ENCODE results near the gene MOB1B. TPM values are rescaled to one million over a fixed set of nuclear protein-coding genes. Genes with fewer than 3 reads are reported as not detected.

The MOB1B gene
- total RNA-seq, 3 donors from 2014 or later = 13.3 to 27.8 (median 15.1) TPM

- no peaks in the 10 kb centered on the region for H3K4me1 ChIP-seq
- H3K9me3 ChIP-seq = no peaks in the 10 kb centered on the region
- intact Hi-C loops (cut with DNase I; ENCODE audit: low total_unique reads) = no loop called here
- TF ChIP-seq CTCF (IDR thresholded peaks at IDR 0.05) = no peak
- TF ChIP-seq POLR2AphosphoS5 (IDR thresholded peaks at IDR 0.05) = no peak
- no peak for TF ChIP-seq POLR2A (IDR thresholded peaks at IDR 0.05)
- no peaks in the 10 kb centered on the region for H3K36me3 ChIP-seq
- H3K27ac ChIP-seq = no peak overlapping the region
- H3K4me3 ChIP-seq = no peak overlapping the region
- no peak for DNase-seq (ENCODE audit: low spot score in 2 of 2)
- no peaks in the 10 kb centered on the region for H3K27me3 ChIP-seq
Measured at GRCh38 chr4:70976252-70976651, 74.1 kb downstream of the MOB1B start.

GRCh38 chr4:70979445-70980008 lies 77.4 kb downstream of the MOB1B start:
- H3K4me3 ChIP-seq = no peak overlapping the region
- H3K36me3 ChIP-seq = no peaks in the 10 kb centered on the region
- no peaks in the 10 kb centered on the region for H3K9me3 ChIP-seq
- no peaks in the 10 kb centered on the region for H3K27me3 ChIP-seq
- intact Hi-C loops (cut with DNase I; ENCODE audit: low total_unique reads) = no loop called here
- H3K27ac ChIP-seq = no peak overlapping the region
- H3K4me1 ChIP-seq = no peaks in the 10 kb centered on the region
- TF ChIP-seq POLR2A (IDR thresholded peaks at IDR 0.05) = no peak
- TF ChIP-seq CTCF (IDR thresholded peaks at IDR 0.05) = no peak
- TF ChIP-seq POLR2AphosphoS5 (IDR thresholded peaks at IDR 0.05) = no peak
- DNase-seq (ENCODE audit: low spot score in 2 of 2) = no peak

GRCh38 chr4:70980196-70980595 lies 78.0 kb downstream of the MOB1B start:
- intact Hi-C loops (cut with DNase I; ENCODE audit: low total_unique reads) = no loop called here
- no peak for DNase-seq (ENCODE audit: low spot score in 2 of 2)
- TF ChIP-seq CTCF (IDR thresholded peaks at IDR 0.05) (no peak), POLR2A (IDR thresholded peaks at IDR 0.05) (no peak), POLR2AphosphoS5 (IDR thresholded peaks at IDR 0.05) (no peak)
- Histone ChIP-seq H3K4me3 (no peak overlapping the region), H3K27me3 (no peaks in the 10 kb centered on the region), H3K9me3 (no peaks in the 10 kb centered on the region), H3K4me1 (no peaks in the 10 kb centered on the region), H3K27ac (no peak overlapping the region), H3K36me3 (no peaks in the 10 kb centered on the region)

- no peak overlapping the region for H3K27ac ChIP-seq
- no peaks in the 10 kb centered on the region for H3K9me3 ChIP-seq
- H3K4me3 ChIP-seq = no peak overlapping the region
- intact Hi-C loops (cut with DNase I; ENCODE audit: low total_unique reads) = no loop called here
- no peaks in the 10 kb centered on the region for H3K4me1 ChIP-seq
- TF ChIP-seq CTCF (IDR thresholded peaks at IDR 0.05) = no peak
- no peak for TF ChIP-seq POLR2A (IDR thresholded peaks at IDR 0.05)
- no peak for TF ChIP-seq POLR2AphosphoS5 (IDR thresholded peaks at IDR 0.05)
- H3K27me3 ChIP-seq = no peaks in the 10 kb centered on the region
- H3K36me3 ChIP-seq = no peaks in the 10 kb centered on the region
- DNase-seq (ENCODE audit: low spot score in 2 of 2) = no peak
Measured at GRCh38 chr4:70984106-70984505, 81.9 kb downstream of the MOB1B start.

- intact Hi-C loops (cut with DNase I; ENCODE audit: low total_unique reads) = no loop called here
- H3K36me3 ChIP-seq = no peaks in the 10 kb centered on the region
Measured at GRCh38 chr4:70984589-70984988, 82.4 kb downstream of the MOB1B start.

More at GRCh38 chr4:70984589-70984988, 82.4 kb downstream of the MOB1B start:
- Histone ChIP-seq H3K4me3 (no peak overlapping the region), H3K4me1 (no peaks in the 10 kb centered on the region), H3K9me3 (no peaks in the 10 kb centered on the region), H3K27ac (no peak overlapping the region), H3K27me3 (no peaks in the 10 kb centered on the region)
- TF ChIP-seq CTCF (IDR thresholded peaks at IDR 0.05) = no peak
- no peak for TF ChIP-seq POLR2A (IDR thresholded peaks at IDR 0.05)
- no peak for TF ChIP-seq POLR2AphosphoS5 (IDR thresholded peaks at IDR 0.05)
- no peak for DNase-seq (ENCODE audit: low spot score in 2 of 2)

Data from breast epithelium (tissue), 4 donors.